HG02840 (cell line): Measurements from ENCODE around the gene TPP2.

Experiments
- ATAC-seq: cut with Tn5 transposase; IDR thresholded peaks from one replicate; pipeline ENCODE4 v1.9.1; 2021; ENCODE audit warnings: mild to moderate bottlenecking, moderate library complexity, moderate number of reproducible peaks; ENCODE audit not compliant: unreplicated experiment, low FRiP score

The TPP2 gene

DNA sequence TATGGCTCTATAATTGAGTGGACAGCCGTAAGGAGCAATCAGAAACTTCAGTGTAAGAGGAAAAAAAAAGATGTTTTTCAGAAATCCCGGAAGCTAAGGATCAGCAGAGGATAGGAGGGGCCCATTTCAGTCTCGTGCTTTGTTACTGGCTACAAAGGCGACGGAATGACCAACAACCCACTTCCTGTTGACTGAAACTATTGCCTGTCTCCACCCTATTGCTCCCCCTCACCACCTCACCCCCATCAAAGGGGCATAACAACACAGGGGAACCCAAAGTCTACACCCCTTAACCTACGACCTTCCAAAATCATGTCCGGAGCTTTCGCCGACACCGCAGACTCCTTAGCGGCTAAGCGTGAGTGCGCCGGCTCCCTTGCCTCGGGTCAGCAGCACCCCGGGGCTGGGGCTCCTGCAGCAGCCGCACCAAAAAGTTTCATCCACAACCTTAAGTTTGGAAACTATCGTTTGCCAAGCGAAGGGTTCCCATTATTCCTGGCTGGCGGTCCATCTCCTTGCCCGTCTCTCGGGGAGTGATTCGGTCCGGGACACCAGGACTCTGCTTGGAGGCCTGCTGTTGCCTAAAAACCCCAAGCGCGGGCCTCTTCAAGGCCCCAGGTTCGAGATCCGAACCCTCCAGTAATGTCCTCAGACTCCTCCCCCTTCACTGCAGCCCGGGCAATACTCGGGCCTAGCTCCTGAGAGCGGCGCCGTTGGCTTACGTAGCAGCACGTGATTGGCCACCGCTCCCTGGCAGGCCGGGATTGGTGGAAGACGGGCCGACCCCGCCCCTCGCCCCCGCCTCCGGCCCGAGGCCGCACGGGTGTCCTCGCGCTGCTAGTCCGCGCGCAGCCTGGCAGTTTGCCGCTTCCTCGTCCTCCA lies at the start of gene TPP2:
TPP2 (plus strand) TSS at position 840 of the 882 bp plus-strand sequence. CDS start 53 bp downstream, outside the sequence.
- peak; percentile 80 for ATAC-seq

- ATAC-seq = no peak
These were observed 48.0 kb upstream of the TPP2 start for GRCh38 chr13:102548811-102549210.

DNA sequence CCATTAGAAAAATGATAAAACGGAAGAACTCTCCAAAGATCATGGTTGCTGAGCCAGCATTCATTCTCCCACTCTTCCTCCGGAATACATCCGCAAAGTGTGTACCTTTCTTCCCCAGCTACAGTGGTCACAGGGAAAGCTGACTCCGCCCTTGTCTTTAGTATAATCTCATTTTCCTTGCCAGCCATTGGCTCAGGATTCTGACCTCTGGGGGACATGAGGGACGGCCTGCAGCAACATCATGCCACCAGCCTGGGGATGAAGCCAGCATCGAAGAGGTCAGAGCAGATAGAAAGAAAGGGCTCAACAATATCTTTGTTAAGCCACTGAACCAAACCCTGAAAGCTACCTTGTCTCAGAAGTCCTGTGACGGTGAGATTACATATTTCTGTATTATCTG lies 46.3 kb upstream of the TPP2 start:
- no peak for ATAC-seq

GRCh38 chr13:102555914-102556553 lies 40.8 kb upstream of the TPP2 start:
- ATAC-seq = no peak

DNA sequence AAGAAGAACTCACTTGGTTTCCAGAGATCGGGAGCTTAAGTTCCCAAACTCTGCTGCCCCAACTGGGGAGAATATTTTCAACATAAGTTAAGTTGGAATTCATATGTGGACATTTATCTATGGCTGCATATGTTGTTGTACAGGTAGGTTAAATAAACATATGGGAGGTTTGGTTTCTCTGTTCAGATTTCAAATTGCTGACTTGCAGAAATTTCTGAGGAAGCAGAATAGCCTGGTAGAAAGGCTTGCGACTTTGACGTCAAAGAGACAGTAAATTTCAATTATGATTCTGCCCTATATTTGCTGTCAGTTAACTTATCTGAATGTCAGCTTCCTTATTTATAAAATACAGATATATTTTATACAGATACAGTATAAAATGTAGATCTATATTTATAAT lies 40.0 kb upstream of the TPP2 start:
- ATAC-seq = no peak

DNA sequence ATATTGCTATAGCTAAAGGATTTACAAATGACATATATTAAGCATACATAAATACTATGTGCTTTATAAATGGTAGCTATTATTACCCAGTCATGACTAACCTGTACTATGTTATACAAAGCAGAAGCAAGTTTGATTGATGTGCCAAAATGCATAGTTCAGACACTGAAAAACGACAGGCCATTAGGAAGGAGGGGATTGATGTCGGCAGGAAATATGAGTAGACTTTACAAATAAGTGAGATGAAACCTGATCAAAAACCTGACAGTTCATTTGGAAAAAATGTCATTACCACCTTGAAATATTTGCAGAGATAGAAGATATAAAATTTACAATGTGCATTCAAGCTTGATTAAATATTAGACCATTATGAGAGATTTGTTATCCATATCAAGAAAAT lies 38.8 kb upstream of the TPP2 start:
- ATAC-seq = no peak

DNA sequence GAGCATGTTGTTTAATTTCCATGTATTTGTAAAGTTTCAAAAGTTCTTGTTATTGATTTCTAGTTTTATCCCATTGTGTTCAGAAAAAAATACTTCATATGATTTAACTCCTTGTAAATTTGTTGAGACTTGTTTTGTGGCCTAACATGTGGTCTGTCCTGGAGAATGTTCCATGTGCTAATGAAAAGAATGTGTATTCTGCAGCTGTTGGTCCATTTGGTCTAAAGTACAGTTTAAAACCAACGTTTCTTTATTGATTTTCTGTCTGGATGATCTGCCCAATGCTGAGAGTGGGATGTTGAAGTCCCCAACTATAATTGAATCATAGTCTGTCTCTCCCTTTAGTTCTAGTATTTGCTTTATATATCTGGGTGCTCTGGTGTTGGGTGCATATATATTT lies 34.9 kb upstream of the TPP2 start:
- ATAC-seq = no peak

- ATAC-seq = no peak
These were observed 33.5 kb upstream of the TPP2 start for GRCh38 chr13:102563267-102563666.

DNA sequence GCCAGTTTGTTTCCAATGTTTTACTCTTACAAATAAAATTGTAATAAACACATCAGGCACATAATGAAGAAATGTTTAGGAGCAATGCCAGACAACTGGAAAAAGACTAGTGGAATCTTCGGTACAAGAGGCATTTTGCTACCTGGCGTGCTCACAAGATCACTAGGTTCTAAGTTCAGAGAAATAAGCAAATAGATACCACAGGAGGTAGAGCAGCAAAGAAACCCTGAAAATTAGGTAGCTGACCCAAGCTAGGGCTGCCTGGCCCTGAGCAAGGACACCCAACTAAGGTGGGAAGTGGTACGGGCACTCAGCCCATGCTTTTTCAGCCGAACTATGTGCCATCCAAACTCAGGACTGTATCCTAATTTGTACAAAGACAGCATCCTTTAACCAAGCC lies 32.2 kb upstream of the TPP2 start:
- ATAC-seq = no peak

- no peak for ATAC-seq
These were observed 30.3 kb upstream of the TPP2 start for GRCh38 chr13:102566513-102566912.

DNA sequence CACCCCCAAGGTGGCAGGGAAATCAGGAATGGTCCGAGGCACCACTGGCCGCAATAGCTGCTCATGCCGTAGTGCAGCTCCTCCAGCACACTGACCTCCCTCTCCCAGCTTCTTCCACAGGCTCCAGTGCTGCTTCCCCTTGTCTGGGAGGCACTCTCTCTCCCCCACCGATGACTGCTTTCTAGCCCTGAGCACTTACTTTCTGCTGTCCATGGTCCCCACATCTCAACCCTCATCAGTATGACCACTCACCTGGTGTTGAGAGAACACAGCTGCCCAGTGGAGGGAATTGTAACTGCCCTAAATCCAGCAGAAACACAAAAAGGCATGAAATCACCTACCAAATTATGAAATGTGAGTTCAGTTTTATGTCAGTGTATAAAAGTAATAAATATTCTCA lies 28.9 kb upstream of the TPP2 start:
- ATAC-seq = no peak

GRCh38 chr13:102569488-102569887 lies 27.3 kb upstream of the TPP2 start:
- no peak for ATAC-seq

- ATAC-seq = no peak
These were observed 25.7 kb upstream of the TPP2 start for GRCh38 chr13:102571075-102571474.

DNA sequence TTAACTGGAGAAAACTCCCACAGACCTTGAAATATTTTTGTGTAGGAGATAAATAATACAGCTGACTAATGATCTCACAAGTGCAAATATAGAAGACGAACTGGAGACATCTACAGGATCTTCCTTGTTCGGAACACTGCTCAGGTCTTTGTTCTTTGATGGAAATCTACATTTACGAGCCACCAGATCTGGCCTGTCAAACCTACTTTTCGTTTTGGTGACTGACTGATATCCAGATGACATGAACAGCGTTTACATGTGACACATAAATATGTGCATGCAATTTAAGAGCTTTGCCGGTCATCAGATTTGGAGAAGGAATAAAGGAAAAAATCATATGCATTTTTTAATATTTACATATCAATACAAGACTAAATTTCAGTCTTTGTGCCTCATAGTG lies 24.5 kb upstream of the TPP2 start:
- ATAC-seq = no peak

DNA sequence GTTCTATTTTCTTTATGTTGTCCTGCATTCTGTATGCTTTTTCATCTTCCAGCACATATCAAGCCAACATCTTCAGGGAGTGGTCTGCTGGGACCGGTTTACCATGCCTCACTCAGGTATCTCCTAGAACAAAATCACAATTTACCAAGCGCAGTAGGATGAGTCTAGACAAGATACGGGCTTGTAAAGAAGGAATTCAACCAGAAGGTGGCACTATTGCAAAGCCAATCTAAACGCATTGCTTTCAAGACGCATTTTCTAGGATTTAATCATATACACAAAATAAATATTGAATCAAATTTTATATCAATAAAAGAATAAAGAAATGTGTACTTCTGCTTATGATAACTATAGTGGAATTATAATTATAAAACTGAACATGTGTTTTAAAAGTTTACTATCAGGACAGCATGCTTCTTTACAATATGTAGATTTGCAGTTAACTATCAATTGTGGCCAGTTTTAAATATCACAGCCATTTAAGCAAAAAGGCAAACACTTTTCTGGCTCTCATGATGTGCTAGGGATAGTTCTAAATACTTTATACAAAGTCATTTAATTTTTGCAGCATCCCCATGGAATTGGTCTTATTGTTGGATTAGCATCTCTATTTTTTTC lies 16.1 kb upstream of the TPP2 start:
- ATAC-seq = no peak

DNA sequence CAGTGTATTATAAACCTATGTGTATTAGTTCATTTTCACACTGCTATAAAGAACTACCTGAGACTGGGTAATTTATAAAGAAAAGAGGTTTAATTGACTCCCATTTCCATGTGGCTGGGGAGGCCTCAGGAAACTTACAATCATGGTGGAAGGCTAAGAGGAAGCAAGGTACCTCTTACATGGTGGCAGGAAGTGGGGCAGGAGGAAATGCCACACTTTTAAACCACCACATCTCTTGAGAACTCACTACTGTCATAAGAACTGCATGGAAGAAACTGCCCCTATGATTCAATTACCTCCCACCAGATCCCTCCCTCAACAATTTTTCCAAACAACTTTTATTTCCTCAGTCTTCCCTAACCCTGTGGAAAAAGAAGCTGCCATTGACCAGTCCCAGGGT lies 14.5 kb upstream of the TPP2 start:
- ATAC-seq = no peak

GRCh38 chr13:102584434-102584833 lies 12.4 kb upstream of the TPP2 start:
- ATAC-seq = peak; percentile 55

- ATAC-seq = no peak
These were observed 10.2 kb upstream of the TPP2 start for GRCh38 chr13:102586615-102587014.

- ATAC-seq = no peak
These were observed 8.9 kb upstream of the TPP2 start for GRCh38 chr13:102587916-102588315.

DNA sequence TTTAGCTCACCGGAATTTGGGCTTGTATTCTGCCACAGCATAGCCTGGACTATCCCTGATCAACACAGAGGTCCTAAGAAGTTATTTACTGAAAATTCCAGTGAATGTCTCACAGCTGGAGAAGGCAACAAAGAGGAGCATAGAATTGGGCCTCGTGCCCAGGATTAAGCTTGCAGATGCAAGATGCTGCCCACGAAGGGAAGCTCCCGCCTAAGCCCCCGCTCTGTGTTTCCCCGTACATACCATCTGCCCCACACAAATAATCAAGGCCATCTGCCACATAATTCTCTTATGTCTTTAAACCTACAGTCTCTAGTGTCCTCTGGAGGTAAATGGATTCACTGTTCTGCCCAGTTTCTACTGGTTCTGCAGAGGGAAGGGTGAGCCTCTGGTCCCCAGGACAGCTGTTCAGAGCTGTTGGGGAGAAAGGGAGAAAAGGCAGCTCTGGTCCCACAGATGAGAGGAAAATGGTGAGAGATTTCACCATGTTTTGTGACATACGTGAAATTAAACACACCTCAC lies 7.4 kb upstream of the TPP2 start:
- ATAC-seq = no peak
